HuH-7.5 (cell line): ENCODE measurements around the gene HLA-DRA.

Experiments
- DNase-seq: peaks from one replicate; pipeline ENCODE4 v3.0.0; 2011; ENCODE audit warnings: low spot score

The HLA-DRA gene

DNA sequence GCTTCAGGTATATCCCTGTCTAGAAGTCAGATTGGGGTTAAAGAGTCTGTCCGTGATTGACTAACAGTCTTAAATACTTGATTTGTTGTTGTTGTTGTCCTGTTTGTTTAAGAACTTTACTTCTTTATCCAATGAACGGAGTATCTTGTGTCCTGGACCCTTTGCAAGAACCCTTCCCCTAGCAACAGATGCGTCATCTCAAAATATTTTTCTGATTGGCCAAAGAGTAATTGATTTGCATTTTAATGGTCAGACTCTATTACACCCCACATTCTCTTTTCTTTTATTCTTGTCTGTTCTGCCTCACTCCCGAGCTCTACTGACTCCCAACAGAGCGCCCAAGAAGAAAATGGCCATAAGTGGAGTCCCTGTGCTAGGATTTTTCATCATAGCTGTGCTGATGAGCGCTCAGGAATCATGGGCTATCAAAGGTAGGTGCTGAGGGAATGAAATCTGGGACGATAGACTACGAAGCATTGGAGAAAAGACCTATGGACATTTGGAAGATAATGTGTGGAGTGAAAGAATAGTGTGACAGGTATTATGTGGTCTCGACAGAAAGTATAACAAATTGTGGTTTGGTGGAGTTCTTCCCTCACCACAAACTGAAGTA, at the start of gene HLA-DRA:
Gene HLA-DRA (plus strand): TSS at position 286 of the 613 bp plus-strand sequence. CDS start 64 bp downstream, at position 350.
- DNase-seq: no peak

DNA sequence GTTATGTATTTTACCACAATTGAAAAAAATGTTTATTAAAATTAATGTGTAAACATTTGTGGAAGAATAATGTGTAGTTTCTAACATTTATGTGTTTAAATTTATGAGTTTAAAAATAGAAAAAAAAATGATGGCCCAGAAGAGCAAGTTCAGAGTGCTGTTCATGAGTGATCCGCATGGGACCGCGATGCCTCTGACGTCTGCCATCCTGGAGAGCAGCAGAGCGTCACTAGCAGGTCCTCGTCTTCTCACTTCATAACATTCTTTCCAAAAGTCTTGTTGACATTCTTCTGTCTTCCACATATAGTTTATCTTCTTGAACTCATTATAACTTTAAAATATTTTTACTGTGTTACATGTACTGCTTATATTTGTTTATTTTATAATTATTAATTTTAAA, 48.2 kb upstream of the HLA-DRA start:
- DNase-seq: no peak

DNA sequence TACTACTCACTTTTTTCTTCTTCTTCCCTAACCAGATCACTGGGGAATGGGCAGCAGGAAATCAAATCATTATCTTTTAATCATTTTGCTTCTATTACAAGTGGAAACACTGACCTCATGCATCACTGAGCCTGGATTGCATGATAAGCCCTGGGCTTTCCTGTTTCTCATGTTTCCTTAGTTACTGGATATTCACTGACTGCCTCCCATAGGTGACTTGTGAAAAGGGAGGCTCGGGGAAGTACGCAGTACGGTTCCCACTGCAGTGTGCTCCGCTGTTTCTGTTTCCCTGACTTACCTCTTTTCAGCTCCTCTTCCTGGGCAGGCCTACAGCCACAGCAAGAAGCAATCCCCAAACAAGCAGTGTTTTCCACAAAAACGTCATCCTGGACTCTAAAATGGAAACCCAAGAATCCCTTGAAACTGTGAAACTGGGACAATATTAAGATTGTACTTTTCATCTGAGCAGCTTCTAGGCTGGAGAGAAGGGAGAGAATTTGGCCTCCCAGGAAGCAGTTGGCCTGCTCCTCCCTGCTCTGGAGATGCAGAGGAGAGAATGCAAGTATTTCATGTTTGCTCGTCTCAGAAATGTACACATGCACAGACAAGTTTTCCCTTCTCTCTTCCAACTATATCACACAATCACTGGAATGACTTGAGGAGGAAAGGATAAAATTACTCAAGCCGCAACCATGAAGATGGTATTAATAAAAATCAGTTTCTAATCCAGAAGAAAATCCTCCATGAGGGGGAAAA, 45.8 kb upstream of the HLA-DRA start:
- DNase-seq: no peak

DNA sequence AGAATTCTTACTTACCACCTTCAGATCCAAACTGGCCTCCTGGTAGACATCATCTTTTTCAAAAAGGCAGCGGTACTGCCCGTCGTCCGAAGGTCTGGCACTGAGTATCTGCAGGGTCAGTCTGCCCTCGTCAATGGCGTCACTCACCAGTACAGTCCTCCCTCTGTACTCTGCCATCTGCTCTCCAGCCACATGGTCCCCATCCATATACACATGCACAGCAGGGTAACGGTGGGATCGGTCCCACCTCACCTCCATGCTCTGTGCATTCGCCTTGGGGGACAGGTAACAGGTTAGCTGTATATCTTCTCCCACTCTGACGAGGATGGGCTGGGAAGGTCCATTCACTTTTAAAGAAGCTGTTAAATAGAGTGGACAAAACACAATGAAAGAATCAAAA, 43.7 kb upstream of the HLA-DRA start:
- no peak for DNase-seq

DNA sequence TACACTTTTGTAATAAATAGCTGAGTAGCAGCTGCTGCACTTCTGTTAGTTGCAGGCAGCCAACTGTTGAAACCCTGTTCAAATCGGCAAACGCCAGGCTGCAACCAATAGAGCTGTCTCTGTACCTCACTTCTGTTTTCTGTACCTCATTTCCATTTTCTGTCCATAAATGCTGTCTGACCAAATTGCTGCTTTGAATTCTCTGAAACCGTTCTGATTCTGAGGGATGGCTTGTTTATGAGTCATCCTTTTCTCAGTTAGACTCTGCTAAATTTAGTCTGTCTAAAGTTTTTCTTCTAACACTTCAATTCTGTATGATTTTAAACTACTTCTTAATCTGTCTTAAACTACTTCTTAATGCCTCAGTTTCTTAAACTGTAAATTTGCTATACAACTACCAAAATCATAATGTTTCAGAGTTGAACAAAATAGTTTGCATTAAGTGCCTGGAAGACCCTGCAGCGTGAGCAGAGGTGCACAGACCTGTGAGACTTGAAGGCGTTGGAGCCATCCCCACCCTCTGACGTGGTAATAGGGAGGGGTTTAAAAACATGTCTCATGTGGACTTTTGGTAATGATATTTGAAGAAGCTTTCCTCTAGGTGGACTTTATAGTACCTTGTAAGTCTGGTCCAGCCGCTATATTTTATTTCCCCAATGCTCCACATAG, 42.3 kb upstream of the HLA-DRA start:
- DNase-seq: no peak

DNA sequence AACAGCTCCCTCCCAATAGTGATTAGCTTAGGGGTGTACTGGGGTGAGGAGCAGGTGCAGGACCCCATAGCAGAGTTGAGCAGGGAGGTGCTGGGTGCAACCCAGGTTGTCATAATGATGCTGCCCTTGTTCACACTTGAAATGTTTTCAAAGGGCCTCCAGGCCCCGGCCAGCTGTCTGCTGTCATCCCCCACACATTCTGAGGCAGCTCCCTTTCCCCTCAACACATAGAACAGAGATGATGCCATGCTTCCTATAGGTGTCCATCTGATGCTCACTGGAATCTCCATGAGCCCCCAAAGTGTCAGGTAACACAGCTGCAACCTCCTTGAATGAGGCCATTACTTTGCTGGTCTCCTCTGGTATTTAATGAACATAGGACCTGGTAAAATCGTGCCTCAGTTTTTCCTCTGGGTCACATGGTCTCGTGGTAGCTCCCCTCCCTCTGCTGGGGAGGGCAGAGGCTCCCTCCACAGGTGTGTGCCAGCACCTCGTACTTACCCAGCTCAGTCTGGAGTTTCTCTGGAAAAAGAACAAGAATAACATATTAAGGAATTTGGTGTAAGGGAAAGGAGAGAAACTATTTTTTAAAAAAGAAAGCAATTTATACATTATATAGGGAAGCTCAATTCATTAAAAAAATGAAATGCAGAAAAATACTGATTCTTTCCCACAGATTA, 38.3 kb upstream of the HLA-DRA start:
- no peak for DNase-seq

DNA sequence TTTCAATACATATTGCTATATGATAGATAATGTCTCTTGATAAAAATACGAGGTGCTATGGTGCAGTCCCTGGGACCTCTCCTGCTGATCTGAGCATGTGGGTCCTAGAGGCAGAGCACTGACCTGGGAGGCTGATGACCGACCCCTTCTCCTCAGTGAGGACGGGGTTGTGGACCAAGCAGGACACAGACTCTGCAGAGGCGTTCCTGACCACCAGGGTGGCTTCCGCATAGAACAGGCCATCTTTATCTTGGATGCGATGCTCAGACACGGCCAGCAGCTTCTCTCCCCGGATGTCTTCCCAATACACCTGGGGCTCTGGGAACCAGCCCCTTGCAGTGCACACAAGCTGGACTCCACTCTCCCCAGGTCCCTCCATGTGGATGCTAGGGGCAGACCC, 36.9 kb upstream of the HLA-DRA start:
- no peak for DNase-seq

DNA sequence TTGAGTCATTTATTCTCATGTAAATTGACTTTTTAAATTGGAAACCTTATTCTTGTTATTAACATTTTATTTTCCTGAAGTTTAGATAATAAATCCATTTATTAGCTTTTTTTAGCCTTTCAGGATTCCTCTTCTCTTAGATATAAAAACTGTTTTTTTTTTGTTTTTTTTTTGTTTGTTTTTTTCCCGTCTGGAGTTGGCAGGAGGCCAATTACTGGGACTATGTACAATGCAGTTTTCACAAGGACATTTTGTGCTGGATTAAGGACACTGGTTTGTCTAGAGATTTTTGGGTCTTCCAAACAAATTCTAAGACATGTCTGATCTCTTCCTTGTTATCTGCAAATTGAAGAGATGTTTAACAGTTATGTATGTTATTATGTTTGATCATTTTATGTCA, 34.0 kb upstream of the HLA-DRA start:
- DNase-seq: no peak

DNA sequence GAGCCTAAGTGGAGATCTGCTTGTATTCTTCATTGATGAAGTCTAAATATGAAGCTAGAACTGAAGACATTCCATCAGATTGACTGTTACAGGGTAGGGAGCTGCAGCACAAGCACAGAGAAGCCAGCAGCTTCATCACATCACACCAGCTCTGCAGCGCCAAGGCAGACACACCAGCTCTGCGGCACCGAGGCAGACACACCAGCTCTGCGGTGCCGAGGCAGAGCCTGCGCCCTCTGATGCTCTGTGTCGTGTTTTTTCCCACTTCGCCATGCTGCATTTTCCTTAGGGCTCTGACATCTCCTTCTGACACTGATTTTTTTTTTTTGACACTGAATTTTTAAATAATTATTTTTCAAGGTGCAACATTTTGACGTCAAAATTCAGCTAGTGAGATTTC, 33.5 kb upstream of the HLA-DRA start:
- DNase-seq: no peak

DNA sequence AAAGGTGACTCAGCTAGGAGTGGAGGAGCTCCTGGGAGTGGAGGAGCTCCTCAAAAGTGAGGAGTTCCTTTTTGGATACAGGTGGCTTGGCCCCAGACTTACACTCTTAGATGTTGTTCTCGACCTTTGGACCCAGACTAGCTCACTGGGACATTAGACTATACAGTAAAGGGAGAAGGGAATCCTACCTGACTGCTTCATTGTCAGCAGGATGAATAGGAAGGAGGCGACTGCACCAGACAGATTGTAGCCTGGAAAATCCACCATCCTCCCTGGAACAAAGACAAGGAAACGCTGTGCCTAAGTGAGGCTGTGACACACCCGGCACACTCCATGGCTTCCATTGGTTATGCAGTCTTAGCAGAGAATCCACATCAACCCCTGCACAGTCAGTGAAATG, 32.8 kb upstream of the HLA-DRA start, which contains the start of gene BTNL2:
Gene BTNL2 (minus strand): TSS at position 325 of the 400 bp plus-strand sequence. CDS start 58 bp downstream, at position 267.
- DNase-seq: no peak

DNA sequence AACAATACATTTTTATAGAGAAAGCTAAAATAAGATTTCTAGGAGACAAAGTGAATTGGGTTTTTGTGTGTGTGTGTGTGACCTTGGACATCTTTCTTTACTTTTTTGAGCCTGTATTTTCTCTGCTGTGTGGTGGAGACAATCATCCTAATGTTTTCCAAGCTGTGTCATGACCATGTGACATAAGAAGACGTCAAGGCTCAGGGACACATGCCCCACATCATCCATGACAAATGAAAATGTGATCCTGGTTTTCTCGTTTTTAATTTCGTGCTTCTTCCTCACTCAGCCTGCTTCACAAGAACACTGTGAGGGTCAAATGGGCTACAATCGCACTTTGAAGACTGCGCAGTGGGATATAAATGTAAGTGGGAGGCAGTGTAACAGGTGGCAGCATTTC, 28.8 kb upstream of the HLA-DRA start:
- no peak for DNase-seq

DNA sequence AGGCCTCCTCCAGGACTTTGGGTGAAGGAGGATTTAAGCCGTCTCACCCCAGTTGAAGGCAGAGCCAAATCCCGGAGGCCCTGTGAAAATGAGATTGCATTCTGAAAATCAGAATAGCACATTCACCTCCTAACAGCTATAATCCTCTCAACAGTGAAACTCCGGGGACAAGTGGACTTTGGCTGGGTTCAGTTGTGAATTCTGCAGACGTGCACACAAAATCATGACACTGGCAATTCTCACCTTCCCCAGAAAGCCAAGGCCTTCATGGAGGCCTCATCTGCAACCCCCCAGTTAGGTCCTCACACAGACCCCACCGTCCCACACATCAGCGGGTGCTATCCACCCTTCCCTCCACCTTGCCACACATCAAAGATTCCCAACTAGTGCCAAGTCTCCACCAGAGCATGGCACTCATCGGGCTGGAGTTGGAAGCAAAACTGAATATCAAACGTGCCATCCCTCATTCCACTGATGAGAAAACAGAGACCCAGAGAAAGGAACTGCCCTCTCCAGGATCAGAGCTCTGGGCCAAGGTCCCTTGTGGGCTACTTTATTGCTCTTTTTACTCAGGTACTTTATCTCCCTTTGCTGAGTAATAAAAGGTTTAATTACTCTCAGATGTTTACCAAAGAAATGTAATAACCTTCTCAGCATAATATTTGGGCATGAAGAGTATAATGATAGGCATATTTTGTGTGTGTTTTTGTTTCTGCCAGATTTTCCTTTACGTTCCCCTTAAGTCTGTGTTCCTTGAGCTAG, 27.9 kb upstream of the HLA-DRA start:
- DNase-seq: no peak

DNA sequence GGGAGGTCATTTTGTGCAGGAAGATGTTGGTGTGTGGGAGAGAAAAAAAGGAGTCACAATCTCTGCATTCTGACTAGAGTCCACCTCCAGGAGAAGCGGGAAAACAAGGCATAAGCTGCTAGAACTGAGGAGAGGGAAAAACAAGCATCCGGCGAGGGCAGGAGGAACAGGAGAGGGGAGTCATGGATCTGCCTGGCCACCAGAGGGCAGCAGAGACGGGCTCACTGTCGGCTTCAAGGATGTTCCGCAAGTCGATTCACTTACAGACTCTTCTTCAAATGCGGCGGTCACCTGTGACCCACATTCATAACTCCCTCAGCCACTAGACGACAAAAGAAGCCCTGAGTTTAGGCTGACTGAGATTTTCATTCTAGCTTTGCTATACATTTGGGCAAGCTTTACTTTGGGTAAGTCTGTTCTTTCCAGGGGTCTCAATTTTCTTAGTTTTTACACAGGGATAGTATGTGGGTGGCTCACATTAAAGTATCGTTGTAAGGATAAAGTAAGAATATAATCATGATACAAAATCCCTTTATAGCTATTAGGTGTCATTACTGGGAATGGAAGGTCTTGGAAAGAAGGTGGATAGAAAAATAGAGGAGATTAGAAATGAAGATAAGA, 26.1 kb upstream of the HLA-DRA start:
- DNase-seq: no peak

DNA sequence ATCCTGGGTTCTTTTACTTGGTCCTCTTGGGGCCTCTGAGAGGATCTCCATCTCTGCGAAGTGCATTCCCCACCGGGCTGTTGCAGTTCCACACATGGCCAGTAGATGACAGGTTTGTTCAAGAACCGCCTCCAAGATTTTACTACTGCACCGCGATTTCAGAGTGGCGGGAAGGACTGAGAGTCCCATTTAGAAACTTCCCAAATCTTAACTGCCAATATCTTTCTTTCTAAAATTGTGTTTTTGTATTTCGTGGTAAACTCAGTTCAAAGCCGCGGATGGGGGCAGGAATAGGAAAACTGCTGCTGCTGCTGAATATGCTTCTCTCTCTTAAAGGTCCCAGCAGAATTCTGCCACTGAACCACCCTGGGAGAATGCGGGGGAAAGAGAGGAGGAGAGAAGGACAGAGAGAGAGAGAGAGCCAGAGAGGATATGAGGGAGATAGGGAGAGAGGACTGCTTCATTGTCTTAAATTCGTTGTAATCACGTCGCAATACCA, 24.1 kb upstream of the HLA-DRA start:
- peak; percentile 19 for DNase-seq

DNA sequence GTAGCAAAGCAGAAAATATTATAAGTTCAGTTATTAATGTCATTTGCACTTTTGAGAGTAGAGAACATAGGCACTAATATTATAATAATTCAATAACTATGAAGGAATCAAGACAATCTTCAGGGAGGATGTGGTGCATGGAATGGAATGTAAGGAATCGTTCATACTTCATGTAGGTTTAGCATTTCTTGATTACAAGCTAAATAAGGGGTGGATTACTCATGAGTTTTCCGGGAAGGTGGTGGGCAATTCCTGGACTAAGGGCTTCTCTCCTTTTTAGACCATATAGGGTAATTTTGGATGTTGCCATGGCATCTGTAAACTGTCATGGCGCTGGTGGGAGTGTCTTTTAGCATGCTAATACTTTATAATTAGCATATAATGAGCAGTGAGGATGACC, 23.7 kb upstream of the HLA-DRA start:
- no peak for DNase-seq

DNA sequence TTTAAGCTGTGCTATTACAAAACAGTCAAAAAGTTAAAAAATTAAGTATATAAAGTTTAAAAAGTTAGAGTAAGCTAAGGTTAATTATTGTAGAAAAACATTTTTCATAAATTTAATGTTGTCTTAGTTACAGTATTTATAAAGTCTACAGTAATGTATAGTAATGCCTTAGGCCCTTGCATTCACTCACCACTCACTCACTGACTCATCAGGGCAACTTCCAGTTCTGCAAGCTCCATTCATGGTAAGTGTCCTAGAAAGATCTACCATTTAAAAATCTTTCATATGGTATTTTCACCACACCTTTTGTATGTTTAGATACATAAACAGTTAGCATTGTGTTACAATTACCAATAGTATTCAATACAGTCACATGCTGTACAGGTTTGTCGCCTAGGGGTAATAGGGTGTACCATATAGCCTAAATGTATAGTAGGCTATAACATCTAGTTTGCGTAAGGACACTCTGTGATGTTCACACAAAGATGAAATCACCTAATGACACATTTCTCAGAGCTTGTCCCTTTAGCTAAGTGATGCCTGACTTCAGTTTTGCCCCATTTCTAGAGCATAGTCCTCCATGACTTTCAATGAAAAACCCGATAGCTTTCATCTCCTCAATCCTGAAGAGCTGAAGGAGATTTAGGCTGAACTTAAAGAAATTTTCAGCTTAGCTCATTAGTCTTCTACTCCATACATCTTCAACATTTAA, 14.9 kb upstream of the HLA-DRA start:
- no peak for DNase-seq

DNA sequence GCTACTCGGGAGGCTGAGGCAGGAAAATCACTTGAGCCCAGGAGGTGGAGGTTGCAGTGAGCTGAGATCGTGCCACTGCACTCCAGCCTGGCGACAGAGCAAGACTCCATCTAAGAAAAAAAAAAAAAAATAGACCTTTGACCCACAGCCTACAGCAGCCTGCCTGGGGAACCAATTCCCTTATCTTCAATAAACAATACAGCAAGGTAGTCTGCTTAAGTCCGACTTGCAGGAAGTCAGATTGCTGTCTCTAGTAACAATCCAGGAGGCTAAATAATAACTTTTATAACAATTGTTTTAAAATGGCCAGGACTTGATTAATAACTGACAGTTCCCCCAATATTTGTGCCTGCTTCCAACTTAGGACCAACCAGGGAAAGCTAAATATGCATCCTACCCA, 13.3 kb upstream of the HLA-DRA start:
- no peak for DNase-seq

DNA sequence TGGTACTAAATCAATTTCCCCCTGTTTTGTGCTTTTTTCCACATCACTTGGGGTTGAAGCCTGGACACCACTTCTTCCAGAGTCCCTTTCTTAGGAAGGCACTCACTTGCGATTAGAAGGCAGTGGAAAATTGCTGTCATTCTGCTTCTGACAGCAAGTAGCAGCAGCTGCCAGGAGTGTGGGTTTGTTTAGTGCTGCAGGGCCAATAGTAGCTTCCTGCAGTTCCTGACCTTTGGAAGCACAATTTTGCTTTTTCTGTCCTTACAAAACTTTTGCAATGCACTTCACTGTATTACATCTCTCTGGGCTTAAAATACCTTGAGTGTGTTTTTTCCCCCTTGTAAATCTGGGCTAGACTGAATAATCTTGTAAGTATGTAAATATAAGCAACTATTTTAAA, 12.5 kb upstream of the HLA-DRA start:
- DNase-seq: no peak

DNA sequence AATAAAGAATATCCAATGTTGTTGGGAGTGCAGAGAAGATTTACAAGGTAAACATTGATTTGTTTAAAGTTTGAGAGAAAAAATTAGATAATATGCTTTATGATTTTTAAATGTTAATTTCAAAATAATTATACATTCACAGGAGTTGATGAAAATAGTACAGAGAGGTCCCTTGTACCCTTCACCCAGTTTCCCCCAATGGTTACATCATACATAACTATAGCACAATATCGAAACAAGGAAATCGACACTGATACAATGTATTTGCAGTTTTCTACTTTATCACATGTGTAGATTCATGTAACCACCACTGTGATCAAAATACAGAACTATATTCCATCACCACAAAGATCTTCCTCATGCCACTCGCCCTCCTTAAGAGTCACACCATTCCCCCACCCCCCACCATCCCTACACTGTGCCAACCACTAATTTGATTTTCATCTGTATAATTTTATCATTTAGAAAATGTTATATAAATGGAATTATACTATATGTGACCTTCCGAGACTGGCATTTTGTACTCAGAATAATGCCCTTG, 11.7 kb upstream of the HLA-DRA start:
- DNase-seq: no peak

DNA sequence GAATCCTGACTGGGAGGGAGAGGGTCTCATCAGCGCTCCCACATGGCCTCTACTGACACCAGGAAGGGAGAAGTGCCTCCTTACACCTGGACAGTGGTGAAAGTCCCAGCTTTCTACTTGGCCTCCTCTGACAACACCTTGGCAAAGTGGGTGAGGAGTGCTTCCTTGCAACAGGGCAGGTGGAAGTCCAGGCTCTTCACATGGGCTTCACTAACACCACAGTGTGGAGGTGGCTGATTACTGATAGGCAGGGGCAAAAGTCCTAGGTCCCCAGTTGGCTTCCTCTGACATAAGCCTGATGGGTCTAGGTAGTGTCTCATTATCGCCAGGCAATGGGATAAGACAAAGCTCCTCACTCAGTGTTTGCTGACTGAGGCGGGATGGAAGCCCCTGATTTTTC, 9.5 kb upstream of the HLA-DRA start:
- no peak for DNase-seq
